NCI-H2196 (cell line): ENCODE results near the gene CEND1.

Source experiments
- DNase-seq: peaks from one replicate; lab custom pipeline; 2025; ENCODE audit not compliant: unreplicated experiment; lab: John Stamatoyannopoulos, UW

CEND1 gene

DNA sequence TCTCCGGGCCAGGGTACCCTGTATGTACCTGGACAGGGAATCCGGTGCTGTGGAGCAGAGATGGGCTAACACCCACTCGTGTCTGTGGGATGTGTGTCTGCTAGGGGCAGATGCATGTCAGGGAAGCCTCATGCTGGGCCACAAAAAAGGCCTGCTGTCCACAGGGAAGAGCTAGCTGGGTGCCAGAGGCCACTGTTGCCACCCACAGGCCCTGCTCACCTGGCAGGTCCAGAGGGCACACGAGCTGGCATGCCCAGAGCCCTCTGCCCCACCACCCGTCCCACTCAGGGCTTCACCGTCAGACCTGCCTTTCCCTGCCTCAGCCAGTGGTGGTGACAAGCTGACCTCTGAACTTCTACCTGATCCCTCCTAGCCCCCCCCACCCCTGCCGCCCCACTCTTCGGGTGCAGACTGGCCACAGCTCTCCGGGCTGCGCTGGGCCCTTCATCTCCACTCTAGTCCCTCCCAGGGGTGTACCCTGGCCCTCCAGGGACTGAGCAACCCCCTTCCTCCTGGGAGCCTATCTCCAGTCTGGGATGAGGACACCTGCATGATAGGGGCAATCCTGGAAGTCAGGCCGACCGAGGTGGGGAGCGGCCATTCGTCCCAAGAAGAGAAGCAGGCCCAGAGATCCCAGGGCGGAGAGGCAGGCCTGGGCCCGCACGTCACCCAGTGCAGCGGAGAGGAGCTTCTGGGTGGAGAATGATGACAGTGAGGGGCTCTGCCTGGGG is 6.8 kb upstream of the CEND1 start:
- no peak for DNase-seq

GRCh38 chr11:795634-796564 is 6.0 kb upstream of the CEND1 start:
- DNase-seq: peak; percentile 75

- DNase-seq: peak; percentile 47
These were observed 5.1 kb upstream of the CEND1 start for GRCh38 chr11:794766-795633.

DNA sequence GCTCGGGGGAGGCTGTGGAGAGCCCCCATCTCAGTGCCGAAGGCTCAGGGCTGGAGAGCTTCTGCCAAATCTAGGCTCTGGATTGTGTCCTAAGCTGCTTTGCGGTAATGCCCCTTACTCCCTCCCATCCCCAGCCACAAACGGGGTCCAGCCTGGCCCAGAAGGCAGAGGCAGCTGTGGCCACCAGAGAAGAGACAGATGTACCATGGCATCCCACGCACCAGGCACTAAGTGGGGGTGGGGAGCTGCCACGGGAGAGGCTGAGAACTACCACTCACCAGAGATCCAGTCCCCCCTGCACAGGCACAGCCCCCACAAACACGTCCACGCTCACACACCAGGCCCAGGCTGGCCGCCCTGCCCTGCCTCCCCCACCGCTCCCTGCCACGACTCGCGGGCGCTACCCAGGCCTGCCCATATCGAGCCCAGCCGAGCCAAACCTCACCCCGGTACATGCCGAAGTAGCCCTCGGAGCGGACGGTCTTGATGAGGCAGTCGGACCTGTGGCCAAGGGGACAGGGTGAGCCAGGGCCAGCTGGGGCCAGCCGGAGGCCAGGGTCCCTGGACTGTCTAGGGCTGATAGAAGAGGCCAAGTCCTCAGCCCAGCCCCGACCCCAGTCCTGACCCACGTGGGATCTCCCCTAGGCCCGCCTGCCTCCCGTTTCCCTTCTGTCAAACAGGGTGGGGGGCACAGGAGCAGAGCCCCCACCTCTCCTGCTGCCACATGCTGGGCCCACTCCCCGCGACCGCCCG is 4.3 kb upstream of the CEND1 start:
- DNase-seq: no peak

DNA sequence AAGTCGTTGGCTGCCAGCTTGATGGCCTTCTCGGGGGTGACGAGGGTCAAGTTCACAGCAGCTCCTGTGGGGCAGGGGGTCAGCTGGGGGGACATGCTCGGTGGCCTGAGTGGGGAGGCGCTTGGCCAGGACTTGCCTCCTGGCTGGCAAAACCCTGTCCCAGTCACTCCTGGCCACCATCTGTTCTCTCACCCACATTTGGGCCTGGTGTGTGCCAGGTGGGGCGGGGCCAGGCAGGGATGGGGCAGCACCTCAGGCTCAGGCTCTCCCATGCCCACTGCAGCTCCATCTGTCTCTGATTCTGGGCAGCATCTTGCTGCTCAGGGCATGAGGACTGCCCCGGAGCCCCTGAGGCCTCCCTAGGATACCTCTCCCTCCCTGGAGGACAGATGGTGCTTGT is 3.7 kb upstream of the CEND1 start:
- no peak for DNase-seq

DNA sequence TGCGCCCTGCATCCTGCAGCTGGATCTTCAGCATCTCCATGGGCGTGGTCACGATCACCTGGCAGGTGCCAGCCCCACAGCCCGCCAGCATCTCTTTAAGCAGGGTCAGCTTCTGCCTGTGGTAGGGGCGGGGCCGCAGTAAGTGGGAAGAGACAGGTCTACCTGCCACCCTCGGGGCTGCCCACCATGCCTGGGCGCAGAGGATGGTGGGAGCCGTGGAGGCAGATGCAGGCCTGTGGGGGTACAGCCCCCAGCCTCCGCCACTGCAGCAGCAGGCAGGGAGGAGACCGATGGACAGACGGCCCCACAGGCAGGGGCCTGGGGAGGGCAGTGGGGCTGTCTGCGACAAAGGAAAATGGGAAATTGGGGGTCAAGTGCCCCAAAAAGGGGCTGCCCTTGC is 3.0 kb upstream of the CEND1 start:
- DNase-seq: no peak

DNA sequence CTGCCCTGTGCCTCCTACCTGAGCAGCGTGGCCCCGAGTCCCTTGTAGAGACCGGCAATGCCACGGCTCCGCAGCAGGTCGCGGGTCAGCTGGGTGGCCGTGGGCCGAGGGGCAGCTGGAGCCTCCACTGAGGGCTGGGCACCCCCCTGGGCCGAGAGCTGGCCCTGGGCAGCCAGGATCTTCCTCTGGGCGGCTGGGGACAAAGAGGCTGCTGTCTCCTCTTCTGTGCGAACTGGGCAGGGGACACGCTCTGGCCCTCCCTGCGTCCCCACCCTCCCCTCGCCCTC is 2.6 kb upstream of the CEND1 start:
- no peak for DNase-seq

DNA sequence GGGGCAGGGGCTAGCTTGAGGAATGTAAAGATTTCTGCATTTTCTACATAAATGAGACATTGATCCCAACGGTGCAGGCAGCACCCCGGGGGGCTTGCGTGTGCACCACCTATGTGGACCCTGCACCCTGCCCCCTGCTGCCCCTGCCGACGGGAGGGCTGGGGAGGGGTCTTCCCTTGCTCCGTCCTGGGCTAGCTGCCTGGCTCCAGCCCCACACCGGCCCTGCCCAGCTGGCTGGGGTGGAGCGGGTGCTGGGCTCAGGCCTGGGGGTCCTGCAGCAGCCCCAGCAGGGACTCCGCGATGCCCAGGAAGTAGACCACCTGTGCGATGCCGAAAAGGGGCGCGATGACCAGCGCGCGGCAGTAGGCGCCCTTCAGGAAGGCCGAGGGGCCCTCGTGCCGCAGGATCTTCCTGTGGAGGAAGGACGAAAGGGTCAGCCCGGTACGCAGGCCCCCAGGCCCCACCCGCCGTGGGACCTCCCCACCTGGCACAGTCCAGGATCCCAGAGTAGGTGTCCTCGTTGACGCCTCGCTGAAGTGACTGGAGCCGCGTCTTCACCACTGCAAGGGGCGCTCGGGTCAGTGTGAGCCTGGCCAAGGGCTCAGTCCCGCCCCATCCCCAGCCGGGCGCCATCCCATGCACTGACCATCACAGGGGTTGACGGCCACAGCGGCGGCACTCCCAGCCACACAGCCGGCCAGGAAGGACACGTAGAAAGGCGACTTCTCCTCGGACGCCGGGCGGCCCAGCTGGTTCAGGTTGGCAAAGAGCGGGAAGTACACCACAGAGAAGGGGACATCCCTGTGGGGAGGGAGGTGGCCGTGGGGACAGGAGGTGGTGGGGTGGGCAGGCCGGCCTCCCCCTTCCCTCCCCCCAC is 2.0 kb upstream of the CEND1 start:
- no peak for DNase-seq

DNA sequence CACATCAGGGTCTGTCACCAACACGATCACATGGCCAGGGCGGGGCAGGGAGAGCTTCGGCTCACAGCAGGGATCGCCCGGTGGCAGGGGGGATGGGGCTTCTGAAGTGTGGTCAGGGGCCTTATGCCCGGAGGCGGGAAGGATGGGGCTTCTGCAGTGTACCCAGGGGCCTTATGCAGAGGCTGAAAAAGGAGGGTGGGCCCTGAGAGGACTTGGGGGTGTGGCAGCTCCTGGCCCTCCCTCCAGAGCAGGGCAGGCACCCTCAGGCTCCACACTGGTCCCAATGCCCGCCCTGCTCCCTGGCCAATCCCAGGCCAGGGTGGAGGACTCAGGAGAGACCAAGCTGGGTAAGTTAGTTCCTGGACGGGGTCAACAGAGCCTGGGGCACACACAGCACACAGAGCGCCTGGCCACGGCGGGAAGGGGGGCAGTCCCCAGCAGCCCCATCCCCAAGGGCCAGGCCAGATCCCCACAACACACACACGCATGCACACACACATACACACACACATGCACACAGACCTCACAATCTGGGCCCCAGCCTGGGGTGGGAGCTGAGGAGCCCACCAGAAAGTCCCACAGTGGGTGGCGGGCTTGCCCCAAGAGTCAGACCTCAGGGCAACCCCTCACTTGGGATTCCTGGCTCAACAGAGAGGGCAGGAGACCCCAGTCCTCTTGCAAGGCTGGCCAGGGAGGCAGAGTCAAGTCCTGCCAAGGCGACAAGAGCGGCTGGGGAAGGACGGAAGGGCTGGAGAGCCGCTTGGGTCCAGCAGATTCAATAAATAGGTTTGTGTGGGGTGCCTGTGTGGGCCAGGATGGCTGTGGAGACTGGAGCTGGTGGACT is 1.1 kb upstream of the CEND1 start:
- DNase-seq: no peak

DNA sequence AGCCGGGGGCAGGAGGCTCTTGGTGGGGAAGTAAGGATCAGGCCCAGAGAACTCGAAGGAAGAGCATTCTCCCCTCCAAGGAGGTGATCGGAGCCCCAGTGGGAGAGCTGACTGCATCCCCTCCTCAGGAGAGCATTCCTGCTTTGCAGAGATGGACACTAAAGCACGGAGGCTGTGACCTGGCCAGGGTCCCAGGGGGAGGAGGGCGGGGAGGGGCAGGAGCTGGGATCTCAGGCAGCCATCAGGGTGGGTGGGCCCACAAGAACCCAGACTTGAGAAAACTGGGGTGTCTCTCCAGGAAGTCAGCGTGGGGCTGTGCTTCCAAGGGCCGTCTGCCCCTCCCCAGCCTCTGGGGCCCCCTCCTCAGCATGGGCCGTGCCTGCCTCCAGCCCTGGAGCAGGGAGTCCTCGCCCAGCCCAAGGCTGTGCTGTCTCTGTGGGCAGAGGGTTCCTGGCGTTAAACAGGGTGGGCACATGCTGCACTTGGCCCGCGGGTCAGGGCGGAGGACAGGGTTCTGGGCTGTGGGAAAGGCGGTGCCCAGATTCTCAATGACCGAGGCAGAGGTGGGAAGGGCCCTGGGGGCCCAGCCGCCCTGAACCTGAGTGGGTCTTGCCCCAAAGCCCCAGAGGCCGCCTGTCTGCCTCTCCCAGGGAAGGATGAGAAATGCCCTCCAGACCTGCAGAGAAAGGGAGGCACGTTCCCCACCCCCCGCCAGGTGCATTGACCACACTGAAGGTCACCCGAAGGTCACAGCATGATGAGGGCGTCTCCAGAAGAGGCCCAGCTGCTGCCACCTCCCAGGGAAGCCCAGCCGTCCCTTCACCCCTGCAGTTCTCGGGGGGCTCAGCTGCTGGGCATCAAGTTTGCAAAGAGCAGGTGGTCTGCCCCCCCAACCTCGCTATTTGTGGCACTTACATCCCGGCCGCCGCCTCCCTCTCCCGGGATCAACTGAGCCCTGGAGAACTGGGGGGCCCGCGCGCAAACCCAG is 643 bp downstream of the CEND1 start:
- DNase-seq: no peak

DNA sequence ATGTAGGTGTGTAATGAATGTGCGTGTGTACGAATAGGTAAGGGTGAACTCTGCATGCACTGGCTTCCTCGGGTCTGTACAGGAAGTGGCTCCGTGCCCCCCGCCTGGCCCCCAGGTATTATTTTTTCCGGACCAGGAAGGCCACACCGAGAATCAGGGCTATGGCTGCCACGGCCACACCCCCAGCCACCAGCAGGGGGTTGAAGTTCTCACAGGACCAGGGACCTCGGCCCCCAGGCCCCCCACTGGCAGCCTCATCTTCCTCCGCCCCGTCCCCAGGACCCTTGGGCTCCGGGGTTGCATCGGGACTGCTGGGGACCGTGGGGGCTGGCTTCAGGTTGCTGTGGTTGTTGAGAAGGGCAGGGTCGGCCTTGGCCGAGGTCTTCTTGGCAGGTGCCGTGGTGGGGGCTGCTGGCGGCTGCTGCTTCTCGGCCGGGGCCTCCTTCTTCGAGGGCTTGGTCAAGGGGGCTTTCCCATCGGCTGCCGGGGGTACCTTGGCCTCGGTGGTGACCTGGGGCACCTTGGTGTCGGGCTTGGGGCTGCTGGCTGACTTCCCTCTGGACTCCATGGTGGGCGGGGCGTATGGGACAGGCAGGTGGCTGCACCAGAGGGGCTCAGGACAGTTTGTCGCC is 1.8 kb downstream of the CEND1 start:
- no peak for DNase-seq

- DNase-seq: no peak
These were observed 2.7 kb downstream of the CEND1 start for GRCh38 chr11:787084-787675.

- DNase-seq: no peak
These were observed 3.4 kb downstream of the CEND1 start for GRCh38 chr11:786235-787083.

DNA sequence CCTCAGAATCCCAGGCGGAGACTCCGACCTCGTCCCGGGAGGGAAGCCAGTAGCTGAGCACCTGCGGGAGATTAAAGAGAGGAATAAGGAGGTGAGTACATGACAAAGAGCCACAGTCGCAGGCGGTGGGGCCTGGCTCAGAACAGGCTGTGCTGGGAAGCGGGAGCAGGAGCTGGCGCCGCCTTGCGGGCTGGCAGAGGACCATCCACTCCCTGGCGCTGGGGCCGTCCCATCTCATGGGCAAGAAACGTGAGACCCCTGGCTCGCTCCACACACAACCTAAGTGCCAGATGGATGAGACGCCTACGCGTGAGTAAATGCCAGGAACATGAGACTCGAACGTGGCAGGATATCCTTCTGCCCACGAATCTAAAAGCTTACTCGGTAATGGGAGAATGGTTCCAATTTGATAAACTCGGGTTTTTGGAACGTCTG is 6.3 kb downstream of the CEND1 start:
- DNase-seq: no peak

- no peak for DNase-seq
These were observed 7.4 kb downstream of the CEND1 start for GRCh38 chr11:782264-783174.
